ENCODE data around the gene OVCH1.

GRCh38 chr12:29425722-29426121 lies 71.8 kb downstream of the OVCH1 start:
- TF ChIP-seq CTCF (IDR thresholded peaks at IDR 0.05) (no peak), POLR2A (IDR thresholded peaks at IDR 0.05) (no peak), POLR2AphosphoS5 (IDR thresholded peaks at IDR 0.05; ENCODE audit: insufficient read depth in 1 of 2, low read depth in 1 of 2) (no peak)
